Smooth muscle cell of the brain vasculature (primary cell): Measurements from ENCODE around the gene ARID1B.

Source experiments
- DNase-seq: peaks from one replicate; pipeline ENCODE4 v3.0.0-alpha.2; 2012; ENCODE audit warnings: low read depth, low spot score

ARID1B gene

DNA sequence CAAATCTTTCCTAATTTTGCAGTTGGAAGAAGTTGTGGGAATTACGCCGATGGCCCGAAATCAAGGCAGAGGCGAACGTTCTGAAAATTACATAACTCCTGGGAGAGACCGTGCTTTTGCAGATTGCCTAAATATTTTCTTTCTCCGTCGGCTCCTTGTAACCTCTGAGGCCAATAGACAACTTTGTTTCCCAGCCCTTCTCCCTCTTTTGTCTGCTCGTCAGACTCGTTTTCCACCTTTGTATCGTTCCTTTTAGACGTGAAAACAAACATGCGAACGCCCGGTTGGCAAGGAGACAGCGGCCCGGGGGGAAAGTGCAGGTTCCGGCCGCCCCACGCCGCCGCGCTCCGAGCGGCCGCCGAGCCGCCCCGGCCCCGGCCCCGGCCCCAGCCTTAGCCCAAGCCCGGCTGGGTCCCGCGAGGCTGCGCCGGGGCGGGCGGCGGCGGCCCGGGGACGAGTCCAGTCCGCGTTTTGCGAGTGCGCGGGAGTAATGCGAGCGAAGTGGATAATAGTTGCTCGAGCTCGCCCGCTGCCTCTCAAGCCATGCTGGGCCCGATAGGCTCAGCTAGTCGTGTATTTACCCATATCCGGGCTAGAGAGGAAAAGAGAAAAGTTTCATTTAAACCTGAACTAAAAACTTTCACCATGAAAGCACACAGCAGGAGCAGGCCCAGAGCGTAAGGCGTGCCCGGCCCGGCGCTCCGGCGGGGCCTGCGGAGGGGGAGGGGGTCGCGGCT is at the start of gene ARID1B:
Gene ARID1B, plus strand, starts transcription at position 539 of the 737 bp plus-strand sequence. CDS start 303 bp downstream, outside the sequence.
- DNase-seq: peak; percentile 51

DNA sequence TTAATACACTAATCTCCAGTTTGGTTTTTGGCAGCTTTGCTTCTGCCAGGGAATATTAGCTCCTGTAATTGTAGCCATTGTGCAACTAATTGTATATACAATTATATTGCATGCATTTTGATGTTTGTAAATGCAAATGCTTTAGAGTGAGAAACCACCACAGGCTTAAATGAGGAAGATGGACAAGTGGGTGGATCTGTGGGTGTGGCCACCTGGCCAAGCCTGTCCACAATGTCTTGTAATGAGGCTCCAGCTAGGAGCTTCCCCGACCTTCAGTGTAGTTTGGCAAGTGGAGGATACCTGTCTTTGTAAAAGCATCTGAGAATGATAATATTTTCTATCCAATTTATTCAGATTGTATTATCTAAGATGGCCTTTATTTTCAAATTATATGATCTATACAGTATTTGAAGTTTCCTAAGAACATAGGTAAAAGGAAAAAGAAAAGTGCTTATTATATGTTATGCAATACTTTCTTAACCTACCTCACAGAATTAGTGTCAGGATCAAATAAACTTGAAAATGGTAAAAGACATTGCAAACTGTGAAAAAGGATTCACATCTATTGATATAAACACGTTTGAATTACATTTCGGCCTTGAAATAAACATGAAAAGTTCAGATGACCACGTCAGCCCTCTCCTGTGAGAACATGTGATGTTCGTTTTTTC is 49.3 kb upstream of the ARID1B start:
- DNase-seq: no peak

DNA sequence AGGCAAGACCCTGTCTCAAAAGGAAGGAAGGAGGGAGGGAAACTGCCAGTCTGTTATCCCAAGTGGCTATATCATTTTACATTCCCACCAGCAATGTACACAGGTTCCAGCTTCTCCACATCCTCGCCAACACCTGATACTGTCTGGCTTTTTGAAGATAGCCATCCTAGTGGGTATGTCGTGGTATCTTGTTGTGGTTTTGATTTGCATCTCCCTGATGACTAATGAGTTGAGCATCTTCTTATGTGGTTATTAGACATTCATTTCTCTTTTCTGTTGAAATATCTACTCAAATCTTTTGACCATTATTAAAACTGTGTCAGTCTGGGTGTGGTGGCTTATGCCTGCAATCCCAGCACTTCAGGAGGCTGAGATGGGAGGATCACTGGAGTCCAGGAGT is 47.9 kb upstream of the ARID1B start:
- DNase-seq: no peak

DNA sequence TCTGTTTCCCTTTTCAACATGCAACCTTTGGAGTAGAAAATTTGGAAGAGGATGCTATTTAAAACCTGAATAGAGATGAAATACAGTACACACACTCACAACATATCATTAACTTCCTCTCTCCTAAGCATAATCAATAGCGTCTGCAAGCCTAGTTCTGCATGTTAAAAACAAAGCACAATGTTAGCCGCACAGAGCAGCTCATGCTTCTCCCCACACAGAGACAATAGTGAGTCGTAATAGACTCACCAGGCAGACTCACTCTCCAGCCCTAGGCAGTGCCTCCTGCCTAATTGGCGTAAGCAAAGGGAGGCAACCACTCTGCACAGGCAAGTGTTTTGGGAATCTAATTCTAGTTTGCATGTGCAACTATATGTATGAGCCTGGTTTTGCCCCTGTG is 45.8 kb upstream of the ARID1B start:
- DNase-seq: no peak

DNA sequence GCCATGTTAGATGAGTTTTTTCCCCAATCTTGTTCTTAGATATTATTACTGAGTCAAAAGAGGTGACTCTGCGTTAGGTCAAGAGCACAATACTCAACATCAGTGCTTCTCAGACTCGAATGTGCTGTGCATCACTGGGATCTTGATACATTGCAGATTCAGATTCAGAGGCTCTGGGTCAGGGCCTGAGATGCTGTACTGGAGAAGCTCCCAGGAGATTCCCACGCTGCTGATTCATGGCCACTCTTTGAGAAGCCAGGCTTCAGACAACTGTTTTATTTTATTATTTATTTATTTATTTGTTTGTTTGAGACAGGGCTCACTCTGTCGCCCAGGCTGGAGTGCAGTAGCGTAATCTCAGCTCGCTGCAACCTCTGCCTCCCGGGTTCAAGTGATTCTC is 41.4 kb upstream of the ARID1B start:
- DNase-seq: no peak

DNA sequence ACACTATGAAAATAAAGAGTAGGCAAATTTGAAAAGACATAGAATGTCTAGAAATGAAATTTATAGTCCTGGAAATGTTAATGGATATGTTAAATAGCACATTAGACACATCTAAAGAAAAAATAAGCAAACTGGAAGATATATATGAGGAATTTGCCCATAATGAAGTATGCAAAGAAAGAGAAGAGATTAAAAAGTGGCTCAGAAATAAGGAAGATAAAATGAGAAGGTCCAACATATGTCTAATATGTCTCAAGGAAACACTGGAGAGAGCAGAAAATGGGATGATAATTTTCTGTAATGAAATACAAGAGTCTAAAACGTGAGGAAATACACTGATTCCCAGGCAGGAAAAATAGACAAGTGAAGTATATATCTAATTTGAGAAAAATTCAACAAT is 36.6 kb upstream of the ARID1B start:
- DNase-seq: no peak

DNA sequence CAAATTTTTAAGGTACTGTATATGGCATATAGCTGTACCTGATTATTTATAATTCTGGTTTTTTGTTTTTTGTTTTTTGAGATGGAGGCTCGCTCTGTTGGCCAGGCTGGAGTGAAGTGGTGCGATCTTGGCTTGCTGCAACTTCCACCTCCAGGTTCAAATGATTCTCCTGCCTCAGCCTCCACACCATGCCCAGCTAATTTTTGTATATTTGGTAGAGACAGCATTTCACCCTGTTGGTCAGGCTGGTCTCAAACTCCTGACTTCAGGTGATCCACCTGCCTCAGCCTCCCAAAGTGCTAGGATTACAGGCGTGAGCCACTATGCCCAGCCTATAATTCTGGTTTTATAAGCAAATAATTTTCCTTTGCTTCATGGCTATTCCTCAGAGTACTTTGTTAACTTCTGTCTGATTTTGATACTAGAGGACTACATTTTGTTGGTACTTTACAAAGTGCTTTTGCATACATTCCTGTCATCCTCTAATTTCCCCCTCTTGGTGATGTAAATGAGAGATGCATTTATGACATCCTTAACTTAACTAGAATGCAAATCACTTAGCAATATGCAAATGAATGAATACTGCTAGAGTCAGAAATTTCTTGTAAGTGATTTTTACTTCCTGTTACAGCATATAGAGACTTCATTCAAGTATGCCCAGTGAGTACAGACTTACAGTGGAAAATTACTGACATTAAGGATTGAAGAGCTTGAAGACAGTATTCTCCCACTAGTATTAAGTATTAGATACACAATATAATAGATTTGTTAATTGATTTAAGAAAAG is 35.7 kb upstream of the ARID1B start:
- no peak for DNase-seq

DNA sequence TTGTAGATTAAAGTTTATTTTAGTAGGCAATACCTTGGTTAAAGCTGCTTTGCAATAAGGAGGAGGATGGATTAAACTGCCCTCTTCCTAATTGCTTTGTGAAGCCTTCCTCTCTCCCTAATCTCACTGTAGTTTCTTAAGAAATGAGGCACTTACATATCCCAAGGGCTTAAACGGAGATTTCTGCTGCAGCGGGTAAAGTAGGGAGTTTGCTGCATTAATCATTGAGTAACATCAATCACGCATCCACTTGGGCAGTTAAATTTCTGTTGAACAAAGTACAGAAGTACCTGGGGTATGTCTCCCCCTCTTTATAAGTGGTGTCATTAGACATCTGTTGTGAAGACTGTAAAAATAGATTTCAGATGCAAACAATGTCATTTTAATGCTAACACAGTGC is 29.5 kb upstream of the ARID1B start:
- no peak for DNase-seq

DNA sequence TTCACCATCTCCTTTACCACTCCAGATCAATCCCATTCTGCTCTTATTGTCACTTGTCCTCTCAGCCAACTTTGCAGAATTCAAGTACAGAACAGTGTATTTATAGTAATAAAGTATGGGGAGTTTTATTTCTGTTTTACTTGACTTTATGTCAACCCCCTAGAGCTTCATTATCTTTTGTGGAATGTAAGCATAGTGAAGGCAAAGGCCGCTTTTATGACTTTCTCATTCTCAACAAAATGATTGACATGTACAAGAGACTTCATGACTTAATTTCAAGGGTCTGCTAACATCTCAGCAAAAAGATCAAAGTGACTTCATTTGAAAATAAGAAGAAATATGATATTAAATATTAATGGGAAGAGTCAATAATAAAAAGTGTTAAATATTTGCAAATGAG is 28.7 kb upstream of the ARID1B start:
- no peak for DNase-seq

DNA sequence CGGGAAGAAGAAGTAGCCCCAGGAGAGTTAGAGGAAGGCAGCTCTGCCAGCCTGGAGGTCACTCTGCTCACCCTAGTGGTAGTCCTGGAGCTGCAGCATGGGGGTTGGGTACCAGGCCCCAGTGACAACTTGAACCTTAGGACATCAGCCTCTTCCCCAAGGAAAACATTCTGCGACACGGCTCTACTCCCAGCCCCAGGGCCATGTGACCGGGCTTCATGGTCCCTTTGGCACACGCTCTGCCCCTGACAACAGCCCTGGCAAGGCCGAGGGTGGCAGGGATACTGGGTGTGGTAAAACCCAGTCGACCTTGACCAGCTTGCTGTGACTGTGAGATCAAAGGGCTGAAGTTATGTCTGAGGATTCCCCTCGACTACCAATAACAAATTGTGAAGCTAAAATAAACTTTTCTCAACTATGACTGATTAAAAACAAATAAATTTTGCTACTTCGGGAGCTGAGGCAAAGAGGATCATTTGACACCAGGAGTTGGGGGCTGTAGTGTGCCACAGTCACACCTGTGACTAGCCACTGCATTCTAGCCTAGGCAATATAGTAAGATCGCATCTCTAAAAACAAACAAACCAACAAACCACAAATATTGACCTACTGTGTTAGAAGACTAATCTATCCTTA is 24.4 kb upstream of the ARID1B start:
- no peak for DNase-seq

DNA sequence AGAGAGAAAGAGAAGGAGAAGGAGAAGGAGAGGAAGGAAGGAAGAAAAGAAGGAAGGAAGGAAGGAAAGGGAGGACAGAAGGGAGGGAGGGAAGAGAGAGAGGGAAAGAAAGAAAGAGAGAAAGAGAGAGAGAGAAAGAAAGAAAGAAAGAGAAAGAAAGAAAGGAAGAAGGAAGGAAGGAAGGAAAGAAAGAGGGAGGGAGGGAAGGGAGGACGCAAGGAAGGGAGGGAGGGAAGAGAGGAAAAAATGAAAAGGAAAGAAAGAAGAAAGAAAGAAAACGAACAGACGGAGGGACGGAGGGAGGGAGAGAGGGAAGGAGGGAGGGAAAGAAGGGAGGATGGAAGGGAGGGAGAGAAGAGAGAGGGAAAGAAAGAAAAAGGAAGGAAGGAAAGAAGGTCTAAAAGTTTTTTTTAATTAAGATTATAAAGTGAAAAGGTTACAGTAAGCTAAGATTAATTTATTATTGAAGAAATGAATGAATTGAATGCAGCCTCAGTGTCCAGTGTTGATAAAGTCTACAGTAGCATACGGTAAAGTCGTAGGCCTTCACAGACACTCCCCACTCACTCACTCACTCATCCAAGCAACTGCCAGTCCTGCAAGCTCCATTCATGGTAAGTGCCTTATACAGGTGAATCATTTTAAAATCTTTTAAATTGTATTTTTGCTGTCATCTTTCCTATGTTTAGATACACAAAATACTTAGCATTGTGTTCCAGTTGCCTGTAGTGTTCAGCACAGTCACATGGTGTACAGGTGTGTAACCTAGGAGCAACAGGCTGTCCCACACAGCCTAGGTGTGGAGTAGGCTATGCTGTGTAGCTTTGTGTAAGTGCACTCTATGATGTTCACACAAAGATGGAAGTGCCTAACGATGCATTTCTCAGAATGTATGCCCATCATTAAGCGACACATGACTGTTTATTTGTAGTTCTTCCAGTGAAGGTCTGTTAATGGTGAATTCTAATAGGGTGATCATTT is 20.3 kb upstream of the ARID1B start:
- DNase-seq: no peak

DNA sequence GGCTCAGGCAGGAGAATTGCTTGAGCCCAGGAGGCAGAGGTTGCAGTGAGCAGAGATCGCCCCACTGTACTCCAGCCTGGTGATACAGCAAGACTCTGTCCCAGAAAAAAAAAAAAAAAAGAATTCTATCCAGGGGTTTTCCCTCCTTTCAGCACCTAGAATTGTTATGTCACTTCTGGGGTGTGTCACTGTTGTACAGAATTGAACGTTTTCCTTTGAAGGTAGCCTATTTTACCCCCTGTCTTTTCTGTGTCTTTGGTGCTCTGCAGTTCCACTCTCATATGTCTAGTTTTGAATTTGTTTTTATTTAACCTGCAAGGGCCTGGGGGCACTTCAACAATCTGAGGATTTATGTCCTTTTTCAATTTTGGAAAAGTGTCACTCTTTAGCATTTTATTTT is 19.3 kb upstream of the ARID1B start:
- no peak for DNase-seq

DNA sequence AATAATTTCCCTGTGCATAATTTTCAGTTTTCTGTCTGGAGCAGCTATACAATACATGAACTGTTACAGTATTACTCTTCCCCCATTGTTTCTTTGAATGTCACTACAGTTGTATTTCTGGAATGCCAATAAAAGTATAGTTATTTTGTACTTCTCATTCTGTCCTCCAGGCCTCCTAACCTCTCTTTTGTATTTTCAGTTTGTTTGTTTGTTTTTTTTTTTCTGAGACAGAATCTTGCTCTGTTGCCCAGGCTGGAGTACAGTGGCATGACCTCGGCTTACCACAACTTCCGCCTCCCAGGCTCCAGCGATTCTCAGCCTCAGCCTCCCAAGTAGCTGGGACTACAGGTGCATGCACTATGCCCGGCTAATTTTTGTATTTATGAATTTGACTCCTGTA is 16.8 kb upstream of the ARID1B start:
- no peak for DNase-seq

DNA sequence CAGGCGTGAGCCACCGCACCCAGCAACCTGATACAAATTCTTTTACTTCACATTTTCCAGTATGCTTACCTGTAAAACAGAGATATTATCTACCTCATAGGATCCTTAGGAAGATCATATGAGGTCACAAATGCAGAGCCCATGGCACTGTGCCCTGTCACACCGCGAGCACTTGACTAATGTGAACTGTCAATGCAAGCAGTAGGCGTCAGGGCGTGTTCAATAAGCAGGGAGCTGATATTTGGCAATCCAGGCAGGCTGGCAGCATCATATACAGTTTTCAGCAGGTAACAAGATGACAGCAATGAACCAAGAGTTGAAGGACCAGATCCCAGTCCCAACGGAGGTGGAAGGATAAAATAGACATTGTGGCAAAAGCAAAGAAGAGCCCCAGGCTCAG is 14.6 kb upstream of the ARID1B start:
- no peak for DNase-seq

DNA sequence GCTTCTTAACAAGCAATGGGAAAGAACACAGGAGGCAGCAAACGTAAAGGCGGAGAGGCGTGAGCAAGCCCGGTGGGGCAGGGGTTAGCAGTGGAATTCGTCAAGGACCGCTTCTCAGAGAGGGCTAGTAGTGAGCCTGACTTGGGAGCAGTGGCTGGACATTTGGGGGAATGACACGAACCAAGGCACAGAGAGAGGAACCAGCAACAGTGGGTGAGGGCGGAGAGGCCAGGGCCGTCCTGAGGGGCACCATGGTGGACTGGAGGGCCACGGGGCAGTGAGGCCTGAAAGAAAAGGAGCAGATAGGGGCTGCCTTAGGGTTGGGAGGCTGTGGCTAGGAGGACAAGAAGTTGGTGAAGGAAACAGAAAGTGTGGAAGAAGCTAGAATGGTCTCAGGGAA is 12.1 kb upstream of the ARID1B start:
- DNase-seq: no peak

DNA sequence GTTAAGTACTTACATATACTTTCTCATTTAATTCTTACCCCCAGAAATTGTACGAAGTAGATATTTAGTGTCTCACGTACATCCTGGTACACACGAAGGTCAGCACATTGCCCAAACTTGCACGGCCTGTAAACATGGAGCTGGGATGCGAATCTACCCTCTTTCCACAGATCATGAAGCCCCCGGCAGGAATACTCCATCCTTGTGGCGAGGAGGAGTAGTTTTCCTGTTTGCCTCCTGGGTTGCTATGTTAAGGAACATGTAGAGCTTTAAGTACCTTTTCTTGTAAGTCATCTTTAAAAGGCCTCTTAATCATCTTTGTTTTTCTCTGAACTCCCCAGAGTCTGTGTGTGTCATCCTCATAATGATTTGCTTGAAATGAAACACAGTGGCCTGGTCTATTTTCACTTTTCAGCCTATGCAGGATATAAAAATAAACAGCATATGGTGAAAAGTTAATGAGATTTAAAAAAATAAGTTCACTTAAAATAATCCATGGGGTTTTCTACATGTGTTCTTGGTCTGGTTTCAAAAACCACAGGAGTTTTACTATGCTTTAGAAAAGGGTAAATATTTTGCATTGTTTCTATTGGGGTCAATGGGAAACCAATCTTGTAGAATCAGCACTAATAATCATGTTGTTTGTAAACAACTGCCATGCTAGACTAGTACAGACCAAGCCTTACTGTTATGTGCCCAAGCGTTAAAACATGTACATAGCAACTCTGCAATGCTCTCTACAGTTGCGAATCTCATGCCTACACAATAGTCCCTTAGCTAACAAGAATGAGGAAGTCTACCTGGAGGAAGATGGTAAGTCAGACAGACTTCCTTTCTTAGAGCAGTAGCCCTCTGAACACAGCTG is 9.3 kb upstream of the ARID1B start:
- no peak for DNase-seq

DNA sequence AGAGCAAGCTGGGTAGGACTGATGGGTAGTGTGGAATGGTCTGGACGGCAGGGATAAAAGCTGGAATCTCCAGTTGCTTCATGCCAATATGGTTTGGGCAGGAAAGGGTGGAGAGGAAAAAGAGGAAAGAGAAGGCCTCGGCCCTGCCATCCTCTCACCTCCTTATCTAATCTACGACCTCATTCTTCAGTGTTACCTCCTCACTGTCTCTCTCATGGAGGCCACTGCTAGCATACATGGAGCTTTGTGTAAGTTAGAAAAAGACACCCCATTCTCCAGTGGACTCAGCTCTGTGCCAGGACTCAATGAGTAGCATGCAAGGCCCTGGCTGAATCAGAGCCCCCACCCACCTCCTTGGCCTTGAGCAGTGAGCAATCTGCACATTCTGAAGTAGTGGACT is 6.1 kb upstream of the ARID1B start:
- no peak for DNase-seq

DNA sequence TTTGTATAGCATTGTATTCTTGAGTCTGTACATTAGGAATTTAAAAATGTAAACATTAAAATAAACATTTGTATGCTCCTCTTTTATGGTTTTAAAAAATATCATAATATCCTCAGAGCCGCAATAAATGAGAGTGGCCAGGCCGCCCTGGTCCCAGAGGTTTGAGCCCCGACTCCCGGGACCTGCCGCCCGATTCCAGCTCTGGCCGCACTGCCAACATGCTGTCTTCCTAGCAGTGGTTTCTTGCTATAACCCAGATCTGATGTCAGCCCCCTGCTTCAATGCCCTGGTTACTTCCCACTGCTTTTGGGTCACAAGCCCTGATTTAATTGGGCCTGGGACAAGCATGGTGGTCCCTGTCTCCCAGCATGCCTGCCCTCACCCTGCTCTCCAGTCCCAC is 5.4 kb upstream of the ARID1B start:
- no peak for DNase-seq

DNA sequence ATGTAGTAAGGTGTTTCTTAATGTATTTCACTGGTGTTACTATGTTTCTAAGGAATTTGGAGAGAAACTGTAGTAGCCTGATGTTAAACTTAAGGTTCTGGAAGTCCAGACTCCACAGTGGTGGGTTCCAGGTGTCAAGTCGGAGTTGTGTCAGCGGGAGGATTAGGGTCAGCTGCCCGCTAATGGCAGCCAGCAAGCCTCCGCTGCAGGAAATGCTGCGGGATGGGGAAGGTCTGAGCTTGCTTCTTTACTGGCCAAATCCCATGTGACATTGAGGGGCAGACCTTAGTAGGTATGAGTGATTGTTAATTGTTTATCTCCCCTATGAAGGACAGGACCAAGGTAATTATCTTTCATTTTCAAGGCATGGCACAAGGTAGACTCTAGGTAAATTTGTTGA is 3.7 kb upstream of the ARID1B start:
- no peak for DNase-seq
